HG02884 (cell line): ENCODE measurements around the gene HDAC2.
"Not testable (repeated sequence)": the region's sequence is repeated elsewhere in the genome, so short reads cannot be mapped to it uniquely, and the experiment has no call there.

Experiments used
- ATAC-seq: cut with Tn5 transposase; IDR thresholded peaks from one replicate; pipeline ENCODE4 v1.9.1; 2021; ENCODE audit warnings: mild to moderate bottlenecking, moderate library complexity; ENCODE audit not compliant: unreplicated experiment

HDAC2 gene

GRCh38 chr6:113976806-113977205, 5.9 kb upstream of the HDAC2 start:
- no peak for ATAC-seq

- no peak for ATAC-seq
These were observed 793 bp upstream of the HDAC2 start for GRCh38 chr6:113971741-113972140.

GRCh38 chr6:113969888-113970804, 802 bp downstream of the HDAC2 start:
- peak; percentile 33 for ATAC-seq

- ATAC-seq, result no peak
These were observed 2.5 kb downstream of the HDAC2 start for GRCh38 chr6:113968472-113968871.

GRCh38 chr6:113967777-113968176, 3.2 kb downstream of the HDAC2 start:
- ATAC-seq, result no peak

- peak; percentile 82 for ATAC-seq
These were observed 10.2 kb downstream of the HDAC2 start for GRCh38 chr6:113960795-113961194.

- no peak for ATAC-seq
These were observed 11.7 kb downstream of the HDAC2 start for GRCh38 chr6:113959235-113959634.

- ATAC-seq, result no peak
These were observed 16.3 kb downstream of the HDAC2 start for GRCh38 chr6:113954653-113955052.

- no peak for ATAC-seq
These were observed 17.6 kb downstream of the HDAC2 start for GRCh38 chr6:113953346-113953745.

- no peak for ATAC-seq
These were observed 21.4 kb downstream of the HDAC2 start for GRCh38 chr6:113949499-113949898.

- ATAC-seq, result no peak
These were observed 26.2 kb downstream of the HDAC2 start for GRCh38 chr6:113944701-113945100.

- ATAC-seq, result no peak
These were observed 31.1 kb downstream of the HDAC2 start for GRCh38 chr6:113939825-113940224.

GRCh38 chr6:113936093-113936934, 34.6 kb downstream of the HDAC2 start:
- peak; percentile 78 for ATAC-seq

- ATAC-seq, result no peak
These were observed 36.8 kb downstream of the HDAC2 start for GRCh38 chr6:113934101-113934500.

GRCh38 chr6:113931907-113932306, 39.0 kb downstream of the HDAC2 start:
- ATAC-seq, result not testable (repeated sequence)

- ATAC-seq, result no peak
These were observed 40.8 kb downstream of the HDAC2 start for GRCh38 chr6:113930183-113930582.

GRCh38 chr6:113927001-113927400, 43.9 kb downstream of the HDAC2 start:
- no peak for ATAC-seq

- no peak for ATAC-seq
These were observed 45.6 kb downstream of the HDAC2 start for GRCh38 chr6:113925378-113925777.

GRCh38 chr6:113924312-113924723, 46.6 kb downstream of the HDAC2 start:
- ATAC-seq, result no peak

- no peak for ATAC-seq
These were observed 47.4 kb downstream of the HDAC2 start for GRCh38 chr6:113923526-113923925.

GRCh38 chr6:113921299-113921904, 49.5 kb downstream of the HDAC2 start:
- no peak for ATAC-seq
